HG02870 (cell line): ENCODE results near the gene FGGY.

Experiments
- ATAC-seq: cut with Tn5 transposase; IDR thresholded peaks from one replicate; pipeline ENCODE4 v1.9.1; 2021; ENCODE audit warnings: mild to moderate bottlenecking, moderate library complexity; ENCODE audit not compliant: unreplicated experiment

Gene FGGY

DNA sequence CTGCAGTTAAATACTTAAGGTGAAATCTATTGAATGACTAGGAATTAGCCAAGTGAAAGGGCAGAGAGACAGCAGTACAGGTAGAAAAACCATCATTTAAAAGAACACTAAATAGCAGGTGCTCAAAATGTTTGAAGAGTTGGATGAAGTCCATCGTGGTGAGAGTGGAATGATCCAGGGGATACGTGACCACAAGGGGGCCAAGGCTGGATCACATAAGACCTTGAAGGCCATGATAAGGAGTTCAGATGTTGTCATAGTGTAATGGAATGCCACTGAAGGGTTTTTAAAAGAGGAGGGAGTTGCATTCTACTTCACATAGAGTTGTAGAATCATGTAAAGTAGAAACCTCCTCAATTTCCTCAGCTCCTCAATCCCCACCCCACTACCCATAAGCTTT is 483.1 kb downstream of the FGGY start:
- ATAC-seq, result no peak

DNA sequence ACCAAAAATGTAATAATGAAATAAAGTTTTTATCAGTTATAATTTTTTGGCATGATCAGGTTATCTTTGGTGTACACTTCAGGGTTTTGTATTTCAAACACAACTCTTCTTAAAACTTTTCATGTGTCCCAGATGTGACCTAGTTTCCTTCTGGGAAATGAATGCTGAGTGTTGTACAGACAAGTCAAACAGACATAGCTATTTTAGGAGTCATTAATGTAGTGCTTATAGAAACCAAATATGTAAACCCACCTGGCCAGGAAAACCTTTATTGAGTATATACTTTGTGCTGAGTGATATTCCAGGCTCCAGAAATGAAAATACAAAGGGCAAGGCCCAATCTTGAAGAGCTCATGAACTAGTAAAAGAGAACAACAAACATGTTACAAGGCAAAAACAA is 491.9 kb downstream of the FGGY start:
- ATAC-seq, result no peak

DNA sequence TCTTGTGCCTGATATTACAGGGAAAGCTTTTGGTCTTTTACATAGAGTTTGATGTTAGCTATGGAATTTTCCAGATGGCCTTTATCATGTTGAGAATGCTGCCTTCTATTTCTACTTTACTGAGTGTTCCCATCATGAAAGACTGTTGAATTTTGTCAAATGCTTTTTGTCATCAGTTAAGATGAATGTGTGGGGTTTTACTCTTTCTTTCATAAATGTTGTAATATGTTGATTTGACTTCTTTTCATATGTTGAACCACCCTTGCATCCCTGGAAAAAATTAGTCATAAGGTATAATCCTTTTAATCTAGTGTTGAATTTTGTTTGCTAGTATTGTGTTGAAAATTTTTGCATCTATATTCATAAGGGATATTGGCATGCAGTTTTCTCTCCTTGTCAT is 501.7 kb downstream of the FGGY start:
- ATAC-seq, result no peak

DNA sequence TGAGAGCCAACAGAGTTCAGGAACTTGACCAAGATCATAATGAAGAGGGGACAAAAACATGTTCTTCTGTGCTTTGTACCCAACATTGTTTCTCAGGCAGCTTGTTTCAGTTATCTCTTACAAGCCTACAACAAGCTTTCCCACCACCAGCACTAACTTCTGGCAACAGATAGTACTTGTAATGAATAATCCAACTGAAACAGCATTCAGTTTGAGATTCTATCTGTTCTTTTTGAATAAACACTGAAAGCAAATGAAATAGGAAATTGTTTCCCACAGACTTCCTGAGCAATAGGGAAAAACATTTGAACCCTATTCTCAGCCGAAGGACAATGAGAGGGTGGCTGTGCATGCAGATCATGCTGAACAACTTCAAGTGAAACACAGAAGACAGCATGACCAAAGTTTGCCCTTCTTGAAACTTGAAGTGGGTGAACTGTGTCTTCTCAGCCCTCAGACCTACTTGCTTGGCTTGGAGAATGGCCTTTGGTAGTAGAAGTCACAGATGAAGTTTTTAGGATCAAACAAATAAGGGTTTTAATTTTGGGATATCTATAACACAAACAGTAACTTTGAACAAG is 506.7 kb downstream of the FGGY start:
- ATAC-seq, result no peak

DNA sequence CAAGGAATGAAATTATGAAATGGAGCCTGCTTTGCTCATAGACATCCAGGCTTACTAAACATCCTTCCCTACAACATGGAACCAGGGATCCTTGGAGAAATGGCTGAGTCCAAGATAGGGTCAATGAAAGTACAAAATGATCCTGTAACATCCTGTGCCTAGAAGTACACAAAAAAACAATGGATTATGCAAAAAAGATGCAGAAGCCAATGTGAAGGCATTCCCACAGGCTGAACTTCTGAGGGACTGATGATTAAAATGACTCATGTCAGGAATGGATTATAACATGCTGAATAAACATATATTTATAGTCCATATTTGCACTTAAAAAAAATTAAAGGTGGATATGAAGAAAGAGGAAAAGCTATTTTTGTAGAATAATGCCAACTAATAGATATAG is 507.4 kb downstream of the FGGY start:
- no peak for ATAC-seq

DNA sequence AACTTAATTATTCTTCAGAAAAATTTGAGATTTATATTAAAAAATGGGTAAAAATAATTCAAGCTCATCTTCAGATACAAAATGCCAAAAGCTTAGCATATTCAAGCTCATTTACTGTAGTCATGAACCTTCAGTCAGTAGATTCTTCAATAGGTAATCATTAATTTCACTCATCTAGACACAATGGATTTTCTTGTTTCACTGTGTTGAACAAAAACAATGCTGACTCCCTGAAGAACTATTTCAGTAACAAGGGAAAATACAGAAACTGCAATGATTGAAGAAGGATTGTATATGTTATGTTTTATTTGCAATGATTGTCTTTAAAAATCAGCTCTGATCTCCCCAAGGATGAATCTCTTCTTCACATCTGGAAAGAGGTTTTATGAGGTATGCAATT is 508.7 kb downstream of the FGGY start:
- ATAC-seq, result no peak
